ENCODE results near the gene NHS.

DNA sequence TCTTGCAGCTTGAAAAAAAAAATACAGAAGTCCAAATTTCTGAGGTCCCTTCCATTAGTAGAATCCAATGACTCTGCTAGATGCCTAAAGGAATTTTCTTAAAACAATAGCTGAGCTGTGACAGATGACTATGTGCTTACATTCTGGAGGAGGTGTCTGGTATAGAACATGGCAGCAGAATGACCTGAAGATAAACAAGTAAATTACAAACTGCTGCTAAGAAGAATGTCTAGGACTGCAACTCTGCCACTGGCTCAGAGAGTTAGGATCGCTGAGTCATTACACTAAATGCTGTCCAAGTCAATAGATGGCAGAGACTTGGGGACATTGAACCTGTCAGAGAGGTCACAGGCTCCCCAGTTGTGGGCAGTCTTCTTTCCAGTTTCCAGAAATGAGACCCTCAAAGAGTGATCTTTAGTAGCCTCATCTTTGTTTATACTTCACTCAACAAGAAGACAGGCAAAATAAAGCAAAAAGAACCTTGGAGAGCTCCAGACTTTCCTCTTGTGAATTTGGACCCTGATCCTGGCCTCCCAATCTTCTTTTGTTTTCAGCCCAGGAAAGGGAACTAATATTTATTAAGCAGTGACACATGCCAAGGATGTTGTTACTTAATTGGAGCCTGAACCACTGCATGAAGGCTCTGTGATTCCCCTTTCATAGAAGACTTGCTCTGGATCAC lies 305.9 kb downstream of the NHS start:
- TF ChIP-seq, protein P1, sequence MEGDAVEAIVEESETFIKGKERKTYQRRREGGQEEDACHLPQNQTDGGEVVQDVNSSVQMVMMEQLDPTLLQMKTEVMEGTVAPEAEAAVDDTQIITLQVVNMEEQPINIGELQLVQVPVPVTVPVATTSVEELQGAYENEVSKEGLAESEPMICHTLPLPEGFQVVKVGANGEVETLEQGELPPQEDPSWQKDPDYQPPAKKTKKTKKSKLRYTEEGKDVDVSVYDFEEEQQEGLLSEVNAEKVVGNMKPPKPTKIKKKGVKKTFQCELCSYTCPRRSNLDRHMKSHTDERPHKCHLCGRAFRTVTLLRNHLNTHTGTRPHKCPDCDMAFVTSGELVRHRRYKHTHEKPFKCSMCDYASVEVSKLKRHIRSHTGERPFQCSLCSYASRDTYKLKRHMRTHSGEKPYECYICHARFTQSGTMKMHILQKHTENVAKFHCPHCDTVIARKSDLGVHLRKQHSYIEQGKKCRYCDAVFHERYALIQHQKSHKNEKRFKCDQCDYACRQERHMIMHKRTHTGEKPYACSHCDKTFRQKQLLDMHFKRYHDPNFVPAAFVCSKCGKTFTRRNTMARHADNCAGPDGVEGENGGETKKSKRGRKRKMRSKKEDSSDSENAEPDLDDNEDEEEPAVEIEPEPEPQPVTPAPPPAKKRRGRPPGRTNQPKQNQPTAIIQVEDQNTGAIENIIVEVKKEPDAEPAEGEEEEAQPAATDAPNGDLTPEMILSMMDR (IDR thresholded peaks at IDR 0.05; ENCODE audit: low read depth, low read length, poor library complexity, severe bottlenecking), result no peak
- TF ChIP-seq EZH2phosphoT487 (IDR thresholded peaks at IDR 0.05; ENCODE audit: borderline replicate concordance, low read length), result no peak

All from DOHH2 (cell line).